Breast epithelium (tissue), 4 donors: Measurements from ENCODE around the gene MDC1. TPM values are rescaled to one million over a fixed set of nuclear protein-coding genes. Genes with fewer than 3 reads are reported as not detected.

Experiments
- DNase-seq, 2 donors: peaks; one replicate each; pipeline ENCODE4 v3.0.0-alpha.2; 2019; ENCODE audit warnings: low spot score in 2 of 2
- H3K27ac ChIP-seq, 2 donors: fragments of 200-600 bp; sonication (generic) in 1 of 2; one replicate each; pipeline ENCODE4 v1.5.1; 2016 to 2019; ENCODE audit warnings: mild to moderate bottlenecking in 1 of 2
- H3K27me3 ChIP-seq, 2 donors: fragments of 200-600 bp; sonication (generic) in 1 of 2; one replicate each; pipeline versions ENCODE4 v1.5.1 to v1.6.0; 2017 to 2019; ENCODE audit warnings: control low read depth in 1 of 2, mild to moderate bottlenecking in 1 of 2
- H3K36me3 ChIP-seq: fragments of 200-600 bp; one replicate; pipeline ENCODE4 v1.5.1; 2019
- H3K4me1 ChIP-seq, 2 donors: fragments of 200-600 bp; sonication (generic); one replicate each; pipeline ENCODE4 v1.5.1; 2016 to 2019; ENCODE audit warnings: control low read depth in 1 of 2
- H3K4me3 ChIP-seq, 3 donors: fragments of 200-600 bp; sonication (generic); 1 replicate in 2 of 3; 2 replicates in 1 of 3; pipeline ENCODE4 v1.5.1; 2016 to 2019; ENCODE audit warnings: mild to moderate bottlenecking in 3 of 3, moderate library complexity in 2 of 3
- H3K9me3 ChIP-seq, 2 donors: fragments of 200-600 bp; sonication (generic) in 1 of 2; one replicate each; pipeline ENCODE4 v1.5.1; 2016 to 2019; ENCODE audit warnings: control low read depth in 1 of 2
- CTCF ChIP-seq, 3 donors: fragments of 450-650 bp; IDR thresholded peaks; one replicate each; pipeline ENCODE4 v1.5.1; 2016 to 2017; ENCODE audit warnings: antibody characterized with exemption in 3 of 3, mild to moderate bottlenecking in 3 of 3, moderate library complexity in 3 of 3
- POLR2A ChIP-seq: fragments of 450-650 bp; IDR thresholded peaks from one replicate; pipeline ENCODE4 v1.6.1; 2016; ENCODE audit warnings: antibody characterized with exemption, mild to moderate bottlenecking, moderate library complexity
- POLR2AphosphoS5 ChIP-seq, 3 donors: sonication (generic); formaldehyde crosslinking; IDR thresholded peaks; one replicate each; pipeline ENCODE4 v1.6.1; 2017; ENCODE audit warnings: antibody characterized with exemption in 3 of 3
- intact Hi-C: fragments of 100-400 bp; cut with DNase I; formaldehyde crosslinking; loops from one replicate; pipeline ENCODE4 v1.15.1; 2023; ENCODE audit warnings: low total_unique reads
- total RNA-seq, 3 donors: library from RNA; depleted of rRNA; stranded (reverse); fragments of >200 nt; gene quantifications; one replicate each; pipeline ENCODE4 v1.1.0, GENCODE V29; 2016

Gene MDC1
- total RNA-seq, 3 donors from 2014 or later: 8.5 to 14.9 (median 13.4) TPM

GRCh38 chr6:30732237-30732943 lies 15.3 kb upstream of the MDC1 start:
- TF ChIP-seq POLR2AphosphoS5 (IDR thresholded peaks at IDR 0.05): no peak
- TF ChIP-seq CTCF (IDR thresholded peaks at IDR 0.05): no peak
- no peak for TF ChIP-seq POLR2A
- H3K27me3 ChIP-seq: no peaks in the 10 kb centered on the region
- no peak overlapping the region for H3K27ac ChIP-seq
- H3K36me3 ChIP-seq: no peaks in the 10 kb centered on the region
- intact Hi-C loops: loop anchor here (5.0 kb wide), 1 partner anchor 990 kb away; no protein-coding TSS in a partner anchor
- DNase-seq: no peak
- no peaks in the 10 kb centered on the region for H3K9me3 ChIP-seq
- H3K4me3 ChIP-seq: no peak overlapping the region
- H3K4me1 ChIP-seq: peaks cover 4 to 6% of the 10 kb centered on the region in 2 donors

GRCh38 chr6:30730601-30731435 lies 13.7 kb upstream of the MDC1 start:
- TF ChIP-seq CTCF (IDR thresholded peaks at IDR 0.05) (peak; percentile 51 to 86 (median 61)), POLR2A (no peak), POLR2AphosphoS5 (IDR thresholded peaks at IDR 0.05) (no peak)
- no peaks in the 10 kb centered on the region for H3K9me3 ChIP-seq
- H3K4me1 ChIP-seq: no peaks in the 10 kb centered on the region
- peak overlapping the region; percentile 41 to 44 for H3K27ac ChIP-seq
- peak; percentile 75 to 84 for DNase-seq
- H3K36me3 ChIP-seq: no peaks in the 10 kb centered on the region
- intact Hi-C loops: loop anchor here (5.0 kb wide), 1 partner anchor 989 kb away; no protein-coding TSS in a partner anchor
- peak overlapping the region in 1 of 3 donors; percentile 12 for H3K4me3 ChIP-seq
- H3K27me3 ChIP-seq: no peaks in the 10 kb centered on the region

DNA sequence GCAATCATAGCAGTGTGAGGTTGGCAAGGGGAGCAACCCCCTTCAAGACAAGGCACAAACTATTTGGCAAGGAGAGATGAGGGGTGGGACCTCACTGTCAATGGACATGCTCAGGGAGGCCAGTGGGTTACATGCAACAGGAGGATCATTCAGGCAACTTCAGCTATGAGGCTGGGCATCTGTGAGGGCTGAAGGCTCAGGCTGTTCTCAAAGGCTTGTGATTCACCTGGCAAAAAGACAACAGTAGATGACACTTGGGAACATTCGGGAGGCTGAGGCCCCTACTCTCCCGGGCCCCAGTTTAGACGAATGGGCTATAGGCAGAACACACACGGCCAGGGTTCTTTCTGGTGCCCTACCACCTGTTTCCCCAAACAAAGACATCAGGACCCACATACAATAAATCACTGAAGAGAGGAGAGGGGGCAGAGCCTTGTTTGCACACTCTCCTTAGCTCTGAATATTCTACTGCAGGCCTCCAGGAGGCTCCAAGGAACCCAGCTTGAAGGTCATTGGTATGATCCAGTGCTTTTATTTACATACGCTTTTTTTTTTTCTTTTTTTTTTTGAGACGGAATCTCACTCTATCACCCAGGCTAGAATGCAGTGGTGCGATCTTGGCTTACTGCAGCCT lies 11.0 kb upstream of the MDC1 start:
- Histone ChIP-seq H3K9me3 (no peaks in the 10 kb centered on the region), H3K27me3 (no peaks in the 10 kb centered on the region), H3K4me1 (peaks cover 0 to 3% of the 10 kb centered on the region in 2 donors), H3K36me3 (no peaks in the 10 kb centered on the region), H3K27ac (peak overlapping the region in 1 of 2 donors; percentile 11), H3K4me3 (no peak overlapping the region)
- intact Hi-C loops: loop anchor here (5.0 kb wide), 1 partner anchor 159 kb away; no protein-coding TSS in a partner anchor
- no peak for TF ChIP-seq POLR2A
- DNase-seq: no peak

DNA sequence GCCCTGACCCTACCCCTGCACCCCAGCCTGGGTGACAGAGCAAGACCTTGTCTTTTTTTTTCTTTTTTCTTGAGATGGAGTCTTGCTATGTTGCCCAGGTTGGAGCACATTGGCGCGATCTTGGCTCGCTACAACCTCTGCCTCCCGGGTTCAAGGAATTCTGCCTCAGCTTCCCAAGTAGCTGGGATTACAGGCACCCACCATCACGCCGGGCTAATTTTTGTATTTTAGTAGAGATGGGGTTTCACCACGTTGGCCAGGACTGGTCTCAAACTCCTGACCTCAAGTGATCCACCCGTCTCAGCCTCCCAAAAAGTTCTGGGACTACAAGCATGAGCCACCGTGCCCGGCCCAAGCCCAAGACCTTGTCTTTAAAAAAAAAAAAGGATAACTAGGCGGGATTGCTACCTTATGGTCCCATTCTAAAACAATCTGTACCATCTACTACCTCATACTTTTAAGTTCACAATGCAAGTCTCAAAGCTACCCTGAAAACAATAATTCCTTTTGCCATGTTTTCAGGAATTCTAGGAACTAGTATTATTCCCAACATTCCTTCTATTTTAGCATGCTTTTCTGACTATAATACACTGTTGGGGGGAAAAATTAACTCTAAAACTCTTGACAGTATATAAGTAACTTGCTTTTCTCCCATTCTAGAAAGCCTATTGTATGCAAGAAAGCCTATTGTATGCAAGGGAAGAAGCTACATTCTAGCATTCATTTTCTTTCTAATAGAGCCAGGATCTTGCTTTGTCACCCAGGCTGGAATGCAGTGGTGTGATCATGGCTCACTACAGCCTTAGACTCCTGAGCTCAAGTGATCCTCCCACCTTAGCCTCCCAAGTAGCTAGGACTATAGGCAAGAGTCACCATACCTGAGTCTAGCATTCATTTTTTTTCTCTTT lies 9.7 kb upstream of the MDC1 start:
- H3K9me3 ChIP-seq: no peaks in the 10 kb centered on the region
- H3K27ac ChIP-seq: peak overlapping the region in 1 of 2 donors; percentile 25
- intact Hi-C loops: loop anchor here (5.0 kb wide), 1 partner anchor 161 kb away; no protein-coding TSS in a partner anchor
- no peaks in the 10 kb centered on the region for H3K36me3 ChIP-seq
- no peak overlapping the region for H3K4me3 ChIP-seq
- DNase-seq: no peak
- H3K4me1 ChIP-seq: peaks cover 0 to 3% of the 10 kb centered on the region in 2 donors
- TF ChIP-seq POLR2A (no peak), CTCF (IDR thresholded peaks at IDR 0.05) (no peak), POLR2AphosphoS5 (IDR thresholded peaks at IDR 0.05) (no peak)
- no peaks in the 10 kb centered on the region for H3K27me3 ChIP-seq
